Hematopoietic multipotent progenitor cell (in vitro differentiated cells): ENCODE data around the gene RARRES1. TPM values are rescaled to one million over a fixed set of nuclear protein-coding genes. Genes with fewer than 3 reads are reported as not detected.

ENCODE experiments used
- DNase-seq, 3 donors: peaks; one replicate each; pipeline ENCODE4 v3.0.0-alpha.2; 2011 to 2015; ENCODE audit warnings: low read depth in 2 of 3, low spot score in 2 of 3
- total RNA-seq: library from RNA; depleted of rRNA; stranded (reverse); fragments of >200 nt; gene quantifications from one replicate; pipeline ENCODE4 v1.2.3, GENCODE V29; 2012

RARRES1 gene, protein sequence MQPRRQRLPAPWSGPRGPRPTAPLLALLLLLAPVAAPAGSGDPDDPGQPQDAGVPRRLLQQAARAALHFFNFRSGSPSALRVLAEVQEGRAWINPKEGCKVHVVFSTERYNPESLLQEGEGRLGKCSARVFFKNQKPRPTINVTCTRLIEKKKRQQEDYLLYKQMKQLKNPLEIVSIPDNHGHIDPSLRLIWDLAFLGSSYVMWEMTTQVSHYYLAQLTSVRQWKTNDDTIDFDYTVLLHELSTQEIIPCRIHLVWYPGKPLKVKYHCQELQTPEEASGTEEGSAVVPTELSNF
- total RNA-seq: 0.81 TPM

DNA sequence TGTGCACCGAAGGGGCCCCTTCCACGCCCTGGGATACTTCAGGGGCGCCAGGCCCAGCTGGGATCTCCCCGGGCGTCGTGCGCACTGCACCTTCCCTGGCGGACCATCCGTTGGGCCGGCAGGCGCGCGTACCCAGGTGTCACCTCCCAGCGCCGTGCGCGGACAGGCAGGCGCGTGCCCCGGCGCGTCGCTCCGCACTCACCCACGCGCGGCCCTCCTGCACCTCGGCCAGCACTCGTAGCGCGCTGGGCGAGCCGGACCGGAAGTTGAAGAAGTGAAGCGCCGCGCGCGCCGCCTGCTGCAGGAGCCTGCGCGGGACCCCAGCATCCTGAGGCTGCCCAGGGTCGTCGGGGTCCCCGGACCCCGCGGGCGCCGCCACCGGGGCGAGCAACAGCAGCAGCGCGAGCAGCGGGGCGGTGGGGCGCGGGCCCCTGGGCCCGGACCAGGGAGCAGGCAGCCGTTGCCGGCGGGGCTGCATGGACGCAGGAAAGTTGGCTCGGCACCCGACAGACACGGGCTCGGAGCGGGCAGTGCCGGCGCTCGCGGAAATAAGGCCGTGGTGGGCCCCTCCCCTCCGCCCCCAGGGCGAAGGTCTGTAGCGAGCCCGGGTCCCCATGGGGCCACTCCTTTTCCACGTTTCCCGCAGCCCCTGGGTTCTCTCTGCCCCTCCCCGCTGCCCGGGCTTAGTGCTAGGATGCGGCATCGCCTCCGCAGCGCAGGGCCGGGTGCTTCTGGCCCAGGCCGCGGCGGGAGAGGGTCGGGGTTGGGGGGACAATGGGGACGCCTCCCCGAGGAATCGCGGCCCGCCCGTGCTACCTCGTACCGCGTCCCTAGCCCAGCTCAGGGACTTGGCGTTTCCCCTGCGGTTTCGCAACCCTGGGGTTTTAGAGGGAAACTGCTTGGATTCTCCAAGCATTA, at the start of gene RARRES1:
Gene RARRES1 (minus strand): TSS at position 520 of the 918 bp plus-strand sequence. CDS start 42 bp downstream, at position 478.
- peak in 1 of 3 donors; percentile 34 for DNase-seq

DNA sequence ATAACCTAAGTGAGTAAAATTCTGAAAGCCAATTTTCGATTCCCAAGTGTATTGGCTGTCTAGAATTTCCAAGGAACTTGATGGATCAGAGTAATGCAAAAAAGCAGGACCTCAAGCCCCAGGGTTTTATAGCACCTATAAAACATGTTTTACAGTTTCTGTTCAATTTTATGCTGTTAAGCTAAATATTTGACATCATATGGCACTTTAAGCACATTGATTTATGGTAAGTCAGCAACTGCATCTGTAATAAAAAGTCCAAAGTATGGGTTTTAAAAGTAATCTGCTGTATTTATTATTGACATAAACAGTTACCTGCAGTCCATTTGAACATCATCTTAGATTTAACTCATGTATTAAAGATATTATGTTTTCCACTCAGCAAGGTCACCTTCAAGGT, 49.6 kb upstream of the RARRES1 start:
- DNase-seq: no peak

DNA sequence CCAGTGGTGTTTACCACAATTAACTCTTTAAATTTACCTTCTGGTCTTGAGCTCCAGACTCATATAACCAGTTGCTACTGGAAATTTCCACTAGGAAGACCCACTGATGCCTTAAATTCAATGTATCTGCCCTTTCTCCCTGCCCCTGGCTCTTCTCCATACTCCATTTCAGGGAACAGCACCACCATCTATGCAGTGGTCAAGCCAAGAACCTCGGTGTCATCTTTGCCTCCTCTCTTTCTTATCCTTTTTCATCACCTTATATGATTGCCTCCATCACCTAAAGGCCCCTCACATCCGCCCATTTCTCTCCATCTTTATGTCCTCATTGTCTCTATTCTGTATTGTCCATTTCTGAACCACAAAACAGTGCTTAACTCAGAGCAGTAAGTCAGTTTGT, 48.9 kb upstream of the RARRES1 start:
- DNase-seq: no peak

DNA sequence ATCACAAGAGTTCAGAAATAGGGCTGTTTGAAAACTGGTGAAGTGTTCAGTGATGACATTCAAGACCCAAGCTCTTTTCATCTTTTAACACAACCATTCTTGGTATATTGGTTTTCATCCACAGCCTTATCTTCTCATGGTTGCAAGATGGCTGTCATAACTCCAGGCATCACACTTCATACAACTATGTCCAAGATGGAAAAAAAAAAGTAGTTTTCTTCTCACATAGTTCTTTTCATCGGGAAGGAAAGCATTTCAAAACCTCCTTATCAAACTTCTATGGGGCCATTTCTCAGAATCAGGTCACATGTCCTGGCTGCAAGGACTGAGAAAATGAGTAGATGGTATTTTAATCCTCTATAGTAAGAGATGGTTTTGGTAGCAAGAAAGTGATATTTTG, 48.5 kb upstream of the RARRES1 start:
- no peak for DNase-seq

DNA sequence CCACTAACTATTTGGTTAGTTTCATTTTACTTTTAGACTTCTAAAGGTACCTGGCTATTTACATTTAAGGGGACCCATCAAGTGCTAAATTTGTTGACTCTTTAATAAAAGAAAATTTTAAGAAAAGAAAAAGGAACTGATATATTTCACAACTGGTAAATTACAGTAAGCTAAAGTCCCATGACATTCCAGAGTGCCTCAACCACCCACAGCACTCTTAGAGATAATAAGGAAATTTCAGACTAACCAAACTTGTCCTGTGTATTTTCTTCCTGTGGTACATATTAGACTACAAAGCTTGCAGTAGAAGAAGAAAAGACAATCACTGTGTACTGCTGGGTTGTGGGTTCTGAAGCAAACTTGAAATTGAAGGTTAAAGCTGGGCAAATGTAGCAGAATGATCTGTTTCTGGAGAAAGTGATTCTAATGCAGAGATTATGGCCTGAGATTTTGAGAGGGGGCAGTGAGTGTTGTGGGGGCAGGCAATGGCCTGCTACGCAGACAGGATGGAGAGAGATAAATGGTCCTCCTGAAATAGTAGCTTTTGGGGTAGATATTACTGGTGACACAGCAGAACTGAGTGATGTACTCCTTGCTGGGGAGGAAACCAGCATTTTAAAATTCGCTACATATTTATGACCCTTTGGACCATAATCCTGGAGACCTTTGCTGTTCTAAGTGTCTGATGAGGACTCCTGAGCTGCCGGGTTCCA, 45.1 kb upstream of the RARRES1 start:
- DNase-seq: no peak

DNA sequence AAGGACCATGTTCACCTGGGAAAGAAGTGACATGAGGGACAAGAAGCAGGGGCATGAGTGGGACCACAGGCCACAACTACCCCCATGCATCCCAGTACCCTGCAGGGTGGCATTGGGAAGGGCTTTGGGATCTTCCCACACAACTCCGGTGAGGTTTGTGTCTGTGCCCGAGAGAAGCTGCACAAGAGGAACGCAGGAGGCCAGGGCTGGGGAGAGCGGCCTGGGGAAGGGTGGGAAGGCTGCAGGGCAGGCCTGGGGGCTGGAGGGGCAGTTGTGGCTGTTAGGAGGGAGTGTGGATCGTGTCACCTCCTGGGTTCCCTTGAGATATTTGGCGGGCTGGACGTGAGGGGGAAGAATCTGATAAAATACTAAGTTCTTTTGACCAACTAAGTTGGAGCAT, 44.3 kb upstream of the RARRES1 start:
- no peak for DNase-seq

DNA sequence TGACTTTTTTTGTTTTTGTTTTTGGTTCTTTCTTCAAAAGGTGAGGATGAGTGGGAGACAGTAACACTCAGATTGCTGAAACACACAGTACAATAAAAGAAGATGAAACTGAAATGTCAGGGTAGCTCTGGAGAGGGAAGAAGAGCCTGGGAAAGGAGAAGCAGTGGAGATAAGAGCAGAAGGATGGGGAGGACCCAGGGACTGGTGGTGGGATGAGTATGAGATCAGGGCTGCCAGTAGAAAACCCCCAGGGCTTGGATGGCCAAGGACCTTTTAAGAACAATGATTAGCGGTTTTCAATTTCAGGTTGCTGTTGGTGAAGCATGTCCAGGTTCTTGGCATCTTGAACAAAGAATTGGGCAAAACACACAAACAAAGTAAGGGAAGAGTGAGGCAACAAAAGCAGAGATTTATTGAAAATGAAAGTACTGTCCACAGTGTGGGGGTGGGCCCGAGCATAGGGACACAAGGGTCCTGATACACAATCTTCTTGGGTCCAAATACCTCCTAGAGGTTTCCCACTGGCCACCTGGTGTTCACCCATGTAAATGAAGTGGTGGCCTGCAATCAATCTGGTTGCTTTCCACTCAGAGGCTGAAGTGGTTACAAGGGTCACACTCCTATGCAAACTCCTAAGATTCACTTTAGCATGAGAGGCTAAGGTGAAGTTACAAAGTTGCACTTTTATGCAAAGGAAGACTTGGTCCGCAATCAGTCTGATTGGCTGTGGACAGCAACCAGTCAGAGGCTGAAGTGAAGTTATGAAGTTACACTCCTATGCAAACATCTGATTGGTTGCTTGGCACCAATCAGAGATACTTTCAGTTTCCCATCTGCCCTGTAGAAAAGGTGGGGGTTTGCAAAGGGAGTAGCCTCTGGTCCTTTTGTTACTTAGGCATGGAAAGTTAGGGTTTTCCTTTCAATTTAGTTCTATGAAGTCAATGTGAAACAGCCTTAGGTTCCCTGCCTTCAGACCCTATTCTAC, 43.5 kb upstream of the RARRES1 start:
- DNase-seq: no peak

DNA sequence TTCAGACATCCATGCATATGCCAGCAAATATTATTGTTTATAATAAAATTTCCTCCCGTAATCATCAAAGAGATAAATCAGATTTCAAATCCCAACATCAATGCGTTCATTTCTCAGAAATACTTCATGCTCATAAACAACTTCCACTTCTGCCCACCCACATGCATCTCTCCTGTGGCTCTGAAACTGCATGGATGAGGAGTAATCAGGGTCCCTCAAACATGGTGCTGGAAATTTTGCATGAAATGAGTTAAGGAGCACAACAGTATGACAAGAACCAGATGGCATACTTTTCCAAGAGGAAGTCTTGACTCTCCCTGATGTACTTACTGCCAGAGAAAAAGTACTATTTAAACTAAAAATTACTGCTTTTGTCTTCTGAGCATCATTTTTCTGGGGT, 42.7 kb upstream of the RARRES1 start:
- DNase-seq: no peak

DNA sequence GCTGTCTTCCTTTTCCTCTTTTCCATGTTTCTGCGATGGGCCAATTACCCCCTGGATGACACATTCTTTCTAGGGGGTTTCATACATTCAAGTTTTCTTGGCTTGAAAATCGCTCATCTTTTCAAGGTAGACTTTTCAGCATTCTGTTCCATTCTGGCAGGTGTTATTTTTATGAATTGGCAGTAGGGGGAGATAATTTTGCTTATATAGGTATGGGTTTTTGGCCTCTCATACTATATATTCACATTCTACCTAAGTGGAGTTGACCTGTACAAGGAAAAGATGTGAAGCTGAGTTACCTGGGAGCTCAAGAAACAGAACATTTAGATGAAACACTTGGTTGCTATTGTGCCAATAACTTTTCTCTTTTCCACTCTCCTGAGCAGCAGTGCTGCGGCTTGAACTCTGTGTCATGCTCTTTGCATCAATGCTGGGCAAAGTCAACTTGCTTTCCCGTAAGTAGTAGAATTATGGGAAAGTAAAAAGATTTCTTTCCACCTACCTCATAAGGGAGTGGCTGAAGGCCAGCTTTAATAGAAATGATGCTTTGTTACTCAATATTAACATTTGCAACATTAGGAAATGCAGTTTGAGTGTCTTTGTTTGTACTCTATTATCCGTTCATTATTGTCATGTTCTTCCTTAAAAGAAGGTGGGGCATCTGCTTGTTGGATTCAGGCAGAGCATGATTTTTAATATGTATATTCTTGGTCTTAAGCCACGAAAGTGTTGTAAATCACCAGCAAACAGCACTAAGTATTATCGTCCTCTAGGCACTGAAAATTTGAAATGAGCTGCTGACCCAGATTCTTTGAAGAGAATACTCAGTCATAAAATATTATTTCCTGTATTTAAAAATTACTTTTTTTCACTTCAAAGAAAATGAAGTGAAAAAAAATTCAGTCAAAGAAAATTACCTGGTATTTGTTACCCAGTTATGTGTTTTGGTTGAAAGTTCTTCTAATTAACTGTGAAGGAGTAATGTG, 41.9 kb upstream of the RARRES1 start:
- no peak for DNase-seq

DNA sequence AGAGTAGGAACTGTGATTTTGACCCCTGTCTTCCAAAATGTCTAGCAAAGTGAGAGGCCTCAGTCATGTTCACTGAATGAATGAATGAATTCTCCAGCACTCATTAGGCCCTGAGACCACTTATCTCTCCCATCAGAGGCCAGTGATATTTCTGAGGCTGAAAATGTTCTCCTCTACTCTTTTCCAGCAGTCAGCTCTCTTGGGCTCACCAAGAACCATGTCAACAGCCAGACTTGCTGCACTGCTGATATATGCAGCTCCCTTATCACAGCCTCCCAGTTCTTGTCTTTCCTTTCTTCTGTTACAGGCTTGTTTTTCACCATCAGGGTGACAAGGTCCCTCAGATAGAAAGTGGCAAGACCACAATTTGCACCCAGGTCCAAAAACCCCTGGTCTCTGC, 40.9 kb upstream of the RARRES1 start:
- no peak for DNase-seq

DNA sequence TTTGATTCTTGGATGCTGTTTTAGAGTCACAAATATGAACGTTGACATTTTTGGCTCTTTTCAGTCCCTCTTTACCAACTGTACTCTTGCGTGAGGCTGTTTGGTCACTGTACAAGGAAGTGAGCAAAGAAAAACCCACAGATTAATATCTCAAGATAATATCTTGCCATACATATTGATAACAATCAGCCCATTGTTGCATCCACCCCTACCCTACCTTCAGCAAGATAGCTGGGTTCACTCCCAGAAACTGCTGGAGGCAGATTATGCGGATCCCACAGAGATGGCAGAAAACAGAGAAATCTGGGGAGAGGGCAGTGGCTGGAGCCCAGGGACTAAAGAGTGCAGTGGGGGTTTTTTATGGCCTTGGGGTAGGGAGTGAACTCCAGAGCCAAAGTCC, 39.7 kb upstream of the RARRES1 start:
- no peak for DNase-seq

DNA sequence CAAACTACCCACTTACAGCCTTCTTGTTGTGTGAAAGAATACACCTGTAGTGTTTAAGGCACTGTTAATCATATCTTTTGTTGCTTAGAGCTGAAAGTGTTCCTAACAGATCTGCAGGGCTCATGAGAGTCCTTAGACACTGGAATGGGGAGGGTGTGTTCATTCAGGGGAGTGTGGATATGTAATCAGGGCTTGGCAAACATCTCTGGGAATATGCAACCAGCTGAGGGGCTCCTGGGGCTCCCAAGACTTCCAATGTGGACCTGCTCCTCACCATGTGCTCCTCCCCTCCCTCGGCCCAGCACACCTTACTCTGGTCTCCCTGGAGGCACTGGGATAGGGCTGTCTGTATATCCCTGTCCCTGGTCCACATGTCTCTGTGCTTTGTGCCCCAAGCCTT, 39.3 kb upstream of the RARRES1 start:
- no peak for DNase-seq

DNA sequence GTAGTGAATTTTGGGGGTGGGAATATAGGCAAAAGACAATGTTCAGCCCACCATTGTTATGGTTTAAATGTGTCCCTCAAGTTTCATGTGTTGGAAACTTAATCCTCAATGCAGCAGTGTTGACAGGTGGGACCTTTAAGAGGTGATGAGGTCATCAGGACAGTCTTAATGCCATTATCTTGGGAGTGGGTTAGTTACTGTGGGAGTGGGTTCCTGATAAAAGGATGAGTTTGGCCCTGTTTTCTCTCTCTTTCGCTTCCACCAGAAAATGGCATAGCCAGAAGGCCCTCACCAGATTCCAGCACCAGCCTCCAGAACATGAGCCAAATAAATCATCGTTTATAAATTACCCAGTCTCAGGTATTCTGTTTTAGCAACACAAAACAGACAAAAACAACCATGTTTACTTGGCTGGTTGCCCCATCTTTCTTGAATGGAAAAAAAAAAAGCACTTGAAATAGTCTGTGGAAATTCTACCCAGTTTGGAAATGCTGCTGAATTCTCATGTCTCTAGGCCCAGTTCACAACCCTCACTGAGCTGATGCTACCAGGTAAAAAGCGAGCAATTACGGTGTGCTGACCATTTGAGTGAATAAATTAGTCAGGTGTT, 38.6 kb upstream of the RARRES1 start:
- no peak for DNase-seq

DNA sequence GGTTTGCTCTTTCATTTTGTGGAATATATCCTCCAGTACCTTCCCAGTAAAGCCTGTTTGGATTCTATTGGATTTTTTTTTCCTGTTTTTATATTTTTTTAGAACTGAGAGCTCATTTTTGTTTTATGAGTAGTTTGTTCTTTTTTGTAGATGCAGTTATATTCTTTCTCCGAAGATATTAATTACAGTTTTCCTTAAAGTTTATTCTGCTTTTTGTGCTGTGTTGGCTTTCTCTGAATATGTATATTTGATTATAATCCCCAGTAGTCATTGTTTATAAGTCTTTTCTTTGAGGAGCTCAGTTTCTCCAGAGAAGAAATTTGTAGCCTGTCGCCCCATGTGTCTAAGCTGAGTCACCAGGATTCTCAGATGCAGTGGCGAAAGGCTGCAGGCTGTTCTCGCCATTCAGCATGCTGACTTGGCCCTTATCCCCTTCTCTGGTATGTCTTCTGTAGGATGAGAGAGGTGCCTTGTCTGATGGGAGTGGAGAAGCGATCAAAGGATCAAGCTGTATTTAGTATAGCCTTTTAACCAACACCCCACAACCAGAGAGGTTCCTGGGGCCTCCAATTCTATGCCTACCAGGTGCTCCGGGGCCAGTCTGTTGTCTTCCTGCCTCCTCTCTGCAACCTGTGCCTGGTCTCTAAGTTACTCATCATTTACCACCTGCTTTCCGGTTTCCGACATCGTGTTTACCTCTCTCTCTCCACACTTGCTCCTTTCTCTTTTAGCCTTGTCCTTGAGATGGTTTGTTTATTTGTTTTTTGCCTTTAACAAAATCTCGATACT, 37.9 kb upstream of the RARRES1 start:
- no peak for DNase-seq

DNA sequence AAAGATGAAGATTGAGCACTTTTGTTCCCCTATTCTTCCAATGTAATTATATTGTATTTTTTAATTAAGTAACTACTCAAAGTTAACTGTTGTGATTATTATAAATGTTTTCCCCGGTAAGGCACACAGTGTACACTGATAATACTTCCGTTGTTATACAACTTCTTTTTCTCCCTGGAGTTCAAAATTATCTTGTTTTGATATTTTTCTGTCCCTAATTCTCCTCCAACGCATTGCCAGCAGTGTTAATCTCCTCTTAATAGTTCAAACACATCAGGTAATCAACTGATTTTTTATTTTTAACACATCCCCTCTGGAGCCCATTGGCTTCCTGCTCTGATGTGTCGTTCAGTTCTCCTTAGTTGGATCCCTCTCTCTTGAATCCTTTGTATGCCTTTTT, 37.3 kb upstream of the RARRES1 start:
- no peak for DNase-seq

DNA sequence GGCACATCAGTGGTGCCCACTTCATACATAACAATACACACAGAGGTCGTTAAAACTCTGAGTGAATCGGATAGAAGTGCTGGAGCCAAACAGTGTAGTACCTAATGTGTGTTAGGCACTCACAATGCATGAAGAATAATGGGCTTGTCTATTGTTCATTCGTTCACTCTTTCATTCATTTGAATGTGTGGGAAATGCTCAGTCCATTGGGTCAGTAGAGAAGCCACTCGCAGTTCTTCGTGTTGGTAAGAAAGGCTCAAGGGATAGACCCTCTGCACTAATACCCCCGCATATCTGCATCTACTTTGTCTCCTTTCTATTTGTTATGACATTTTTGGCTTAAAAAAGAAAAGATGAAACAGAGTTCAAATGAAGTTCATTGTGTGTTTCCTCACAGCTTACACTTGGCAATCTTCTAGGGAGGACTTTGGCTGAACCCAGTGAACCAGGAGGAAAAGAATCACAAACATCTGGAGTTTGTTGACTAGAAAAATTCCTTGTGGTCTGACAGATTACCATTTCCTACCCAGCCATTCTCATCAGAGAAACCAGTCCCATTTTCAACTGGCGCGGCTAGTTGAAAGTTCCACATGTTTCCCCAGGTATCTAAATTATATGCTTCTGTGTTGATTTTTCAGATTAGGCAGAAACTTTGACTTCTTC, 36.8 kb upstream of the RARRES1 start:
- DNase-seq: no peak

DNA sequence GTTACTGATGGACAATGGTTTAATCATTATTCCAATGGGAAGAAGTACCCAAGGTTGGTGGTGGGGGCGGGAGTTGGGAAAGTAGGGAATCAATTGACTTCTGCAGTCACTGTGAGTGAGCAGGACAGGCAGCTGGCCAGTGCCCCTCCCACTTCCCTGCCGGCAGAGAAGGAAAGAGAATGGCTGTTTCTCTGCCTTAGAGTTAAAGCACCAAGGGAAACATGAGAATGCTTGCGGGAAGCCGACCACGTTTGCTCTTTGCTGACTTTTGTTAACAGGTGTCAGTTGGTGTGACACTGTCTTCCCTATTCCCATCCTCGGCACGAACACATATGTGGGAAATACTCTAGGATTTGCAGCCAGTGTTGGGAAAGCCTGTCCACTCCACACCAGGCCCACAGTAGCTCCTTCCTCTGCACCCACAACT, 36.1 kb upstream of the RARRES1 start:
- no peak for DNase-seq
